GM12865 (cell line): Measurements from ENCODE around the gene CAV1.

Experiments used
- DNase-seq: peaks from one replicate; pipeline ENCODE4 v3.0.0; 2010; ENCODE audit warnings: low read depth
- H3K4me3 ChIP-seq: 2 replicates; pipeline ENCODE4 v1.5.1; 2011; ENCODE audit warnings: mild to moderate bottlenecking, low read depth, low read length, control low read depth
- CTCF ChIP-seq: IDR thresholded peaks from 2 replicates; pipeline ENCODE4 v1.5.1; 2011; ENCODE audit warnings: low read length, control low read depth, low read depth, inconsistent platforms; ENCODE audit not compliant: insufficient read depth; ENCODE audit errors: missing control alignments

The CAV1 gene

GRCh38 chr7:116516324-116516723, 8.5 kb upstream of the CAV1 start:
- DNase-seq, result no peak
- H3K4me3 ChIP-seq, result no peak overlapping the region
- no peak for TF ChIP-seq CTCF

- no peak for TF ChIP-seq CTCF
- DNase-seq, result no peak
- no peak overlapping the region for H3K4me3 ChIP-seq
Observed at GRCh38 chr7:116517626-116518025, 7.2 kb upstream of the CAV1 start.

GRCh38 chr7:116518961-116519360, 5.9 kb upstream of the CAV1 start:
- no peak overlapping the region for H3K4me3 ChIP-seq
- TF ChIP-seq CTCF, result no peak
- no peak for DNase-seq

GRCh38 chr7:116521046-116521664, 3.7 kb upstream of the CAV1 start:
- H3K4me3 ChIP-seq, result no peak overlapping the region
- TF ChIP-seq CTCF, result no peak
- no peak for DNase-seq

- TF ChIP-seq CTCF, result no peak
- H3K4me3 ChIP-seq, result no peak overlapping the region
- DNase-seq, result no peak
Observed at GRCh38 chr7:116522247-116522646, 2.6 kb upstream of the CAV1 start.

- H3K4me3 ChIP-seq, result no peak overlapping the region
- DNase-seq, result no peak
- no peak for TF ChIP-seq CTCF
Observed at GRCh38 chr7:116524221-116524608, 621 bp upstream of the CAV1 start.

- peak overlapping the region; percentile 95 for H3K4me3 ChIP-seq
- TF ChIP-seq CTCF, result peak; percentile 4
- DNase-seq, result peak; percentile 56
Observed at GRCh38 chr7:116525298-116525912, 569 bp downstream of the CAV1 start.
